PC-3 (cell line): Measurements from ENCODE around the gene UAP1. TPM values are rescaled to one million over a fixed set of nuclear protein-coding genes. Genes with fewer than 3 reads are reported as not detected.

ENCODE experiments used
- ATAC-seq: fragments of 200-7000 bp; cut with Tn5 transposase; 2 replicates; pipeline ENCODE4 v1.9.1; 2020; ENCODE audit warnings: mild to moderate bottlenecking, moderate library complexity
- BruUV-seq: library from RNA; stranded (reverse); fragments of 400-500 nt; replicated peaks from 2 replicates; lab custom pipeline; 2021; lab: Mats Ljungman, UMichigan
- CTCF ChIA-PET: fragments of 300-600 bp; sonication (Branson Sonifier 250); formaldehyde crosslinking; loops from one replicate; lab custom pipeline; 2022; ENCODE audit warnings: antibody characterized with exemption; lab: Charles Lee
- POLR2A ChIA-PET: fragments of 300-600 bp; sonication (Branson Sonifier 250); formaldehyde crosslinking; loops from one replicate; lab custom pipeline; 2022; ENCODE audit warnings: antibody characterized with exemption; ENCODE audit not compliant: unreplicated experiment; lab: Charles Lee
- DNase-seq: peaks from one replicate; pipeline ENCODE4 v3.0.0-alpha.2; 2015
- H2AFZ ChIP-seq: fragments of 300-600 bp; sonication (generic); 2 replicates; pipeline ENCODE4 v1.6.0; 2016; ENCODE audit warnings: antibody characterized with exemption, low read length
- H3F3A ChIP-seq: fragments of 300-600 bp; sonication (generic); one replicate; pipeline ENCODE4 v1.6.0; 2017; ENCODE audit warnings: antibody characterized with exemption, low read length, control low read depth, mild to moderate bottlenecking; ENCODE audit not compliant: unreplicated experiment
- H3K27ac ChIP-seq: fragments of 300-600 bp; sonication (generic); 2 replicates; pipeline ENCODE4 v1.5.1; 2016; ENCODE audit warnings: mild to moderate bottlenecking, low read length
- H3K27me3 ChIP-seq: fragments of 300-600 bp; sonication (generic); 2 replicates; pipeline ENCODE4 v1.6.1; 2016; ENCODE audit warnings: low read length, mixed read lengths
- H3K36me3 ChIP-seq: fragments of 300-600 bp; sonication (generic); 2 replicates; pipeline ENCODE4 v1.6.1; 2016; ENCODE audit warnings: low read depth, mixed run types, low read length, mixed read lengths
- H3K4me1 ChIP-seq: fragments of 300-600 bp; sonication (generic); 2 replicates; pipeline ENCODE4 v1.5.1; 2016; ENCODE audit warnings: low read length; ENCODE audit not compliant: insufficient read depth
- H3K4me2 ChIP-seq: fragments of 300-600 bp; sonication (generic); 2 replicates; pipeline ENCODE4 v1.6.0; 2016; ENCODE audit warnings: low read length
- H3K4me3 ChIP-seq: fragments of 300-600 bp; sonication (generic); 2 replicates; pipeline ENCODE4 v1.5.1; 2016; ENCODE audit warnings: mild to moderate bottlenecking, low read length, mixed read lengths
- H3K79me2 ChIP-seq: fragments of 300-600 bp; sonication (generic); 2 replicates; pipeline ENCODE4 v1.6.1; 2017; ENCODE audit warnings: low read length, mixed read lengths
- H3K9ac ChIP-seq: fragments of 300-600 bp; sonication (generic); 2 replicates; pipeline ENCODE4 v1.6.0; 2016; ENCODE audit warnings: mild to moderate bottlenecking, low read length
- H3K9me2 ChIP-seq: fragments of 300-600 bp; sonication (generic); replicated peaks from 2 replicates; pipeline ENCODE4 v1.6.1; 2016; ENCODE audit warnings: mixed run types, low read length, mixed read lengths
- H3K9me3 ChIP-seq: fragments of 300-600 bp; sonication (generic); 2 replicates; pipeline ENCODE4 v1.6.1; 2016; ENCODE audit warnings: low read length, mixed read lengths
- H4K20me1 ChIP-seq: fragments of 300-600 bp; sonication (generic); 2 replicates; pipeline ENCODE4 v1.6.1; 2016; ENCODE audit warnings: low read length, mixed read lengths
- EZH2 ChIP-seq: fragments of 300-600 bp; sonication (generic); IDR thresholded peaks from one replicate; pipeline ENCODE4 v1.6.1; 2017; ENCODE audit warnings: antibody characterized with exemption, mild to moderate bottlenecking, low read length; ENCODE audit not compliant: unreplicated experiment
- EZH2phosphoT487 ChIP-seq: fragments of 300-600 bp; sonication (generic); IDR thresholded peaks from 2 replicates; pipeline ENCODE4 v1.6.1; 2018; ENCODE audit warnings: mild to moderate bottlenecking, antibody characterized with exemption, low read length, borderline replicate concordance
- intact Hi-C: fragments of 100-400 bp; cut with micrococcal nuclease; formaldehyde crosslinking; loops from 2 replicates; pipeline ENCODE4 v1.9.0; 2023
- total RNA-seq: library from RNA; depleted of rRNA; stranded (reverse); fragments of >200 nt; gene quantifications from 2 replicates; pipeline ENCODE4 v1.2.3, GENCODE V29; 2014
- TF ChIP-seq, protein P1 (sequence below): fragments of 300-600 bp; sonication (generic); conservative IDR thresholded peaks from 2 replicates; pipeline ENCODE4 v1.5.1; 2017; ENCODE audit warnings: antibody characterized with exemption, low read depth, mild to moderate bottlenecking, low read length

The UAP1 gene
- total RNA-seq, 1 experiment from 2014 or later: 118 TPM

DNA sequence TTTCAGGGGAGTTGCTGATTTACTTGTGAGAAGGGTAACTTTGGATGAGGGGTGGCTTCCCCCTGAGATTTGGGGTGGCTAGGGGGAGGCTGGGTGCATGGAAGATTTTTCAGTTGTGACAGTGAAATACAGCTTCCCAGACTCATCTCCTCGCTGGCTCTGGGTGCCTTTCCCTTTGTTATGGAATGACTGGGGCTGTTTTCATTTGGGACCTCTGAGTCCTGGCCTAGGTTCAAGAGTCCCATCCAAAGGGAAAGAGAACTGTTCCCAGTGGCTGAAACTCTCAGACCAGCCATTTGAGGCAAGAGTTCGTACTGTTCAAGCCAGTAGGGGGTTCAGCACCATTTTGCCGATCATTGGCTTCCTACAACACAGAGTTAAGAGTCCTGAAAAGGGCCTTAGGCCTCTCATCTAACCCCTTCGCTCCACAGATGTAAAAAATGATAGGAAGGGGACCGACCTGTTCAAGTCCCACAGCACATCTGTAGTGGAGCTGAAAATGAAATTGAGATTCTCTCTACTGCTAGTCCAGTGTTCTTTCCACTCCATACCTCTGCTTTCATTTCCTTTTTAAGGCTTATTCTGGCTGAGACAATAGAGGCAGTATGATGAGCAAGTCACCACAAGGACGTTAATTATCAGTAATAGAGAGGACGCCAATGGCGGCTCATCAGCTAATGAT, 71.7 kb downstream of the UAP1 start:
- CTCF ChIA-PET: no interaction called here
- intact Hi-C loops: no loop called here

DNA sequence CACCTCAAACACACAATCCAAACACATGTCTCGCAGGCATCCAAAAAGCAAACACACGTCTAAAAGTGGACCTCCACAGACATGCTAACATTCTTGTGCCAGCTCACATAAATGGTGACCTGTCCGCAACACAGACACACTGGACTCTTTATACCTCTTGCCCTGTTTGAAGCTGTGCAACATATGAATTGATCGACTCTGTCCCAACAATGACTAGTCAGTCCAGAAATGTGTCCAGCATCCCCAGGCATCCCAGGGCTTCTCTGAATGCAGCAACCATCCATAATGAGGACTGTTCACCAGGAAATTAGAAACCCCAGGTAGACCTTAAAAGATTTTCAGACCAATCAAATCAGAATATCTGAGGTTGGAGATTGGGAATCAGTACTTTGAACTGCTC, 73.9 kb downstream of the UAP1 start:
- no peaks in the 10 kb centered on the region for H3K9me3 ChIP-seq
- TF ChIP-seq, protein P1, sequence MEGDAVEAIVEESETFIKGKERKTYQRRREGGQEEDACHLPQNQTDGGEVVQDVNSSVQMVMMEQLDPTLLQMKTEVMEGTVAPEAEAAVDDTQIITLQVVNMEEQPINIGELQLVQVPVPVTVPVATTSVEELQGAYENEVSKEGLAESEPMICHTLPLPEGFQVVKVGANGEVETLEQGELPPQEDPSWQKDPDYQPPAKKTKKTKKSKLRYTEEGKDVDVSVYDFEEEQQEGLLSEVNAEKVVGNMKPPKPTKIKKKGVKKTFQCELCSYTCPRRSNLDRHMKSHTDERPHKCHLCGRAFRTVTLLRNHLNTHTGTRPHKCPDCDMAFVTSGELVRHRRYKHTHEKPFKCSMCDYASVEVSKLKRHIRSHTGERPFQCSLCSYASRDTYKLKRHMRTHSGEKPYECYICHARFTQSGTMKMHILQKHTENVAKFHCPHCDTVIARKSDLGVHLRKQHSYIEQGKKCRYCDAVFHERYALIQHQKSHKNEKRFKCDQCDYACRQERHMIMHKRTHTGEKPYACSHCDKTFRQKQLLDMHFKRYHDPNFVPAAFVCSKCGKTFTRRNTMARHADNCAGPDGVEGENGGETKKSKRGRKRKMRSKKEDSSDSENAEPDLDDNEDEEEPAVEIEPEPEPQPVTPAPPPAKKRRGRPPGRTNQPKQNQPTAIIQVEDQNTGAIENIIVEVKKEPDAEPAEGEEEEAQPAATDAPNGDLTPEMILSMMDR: no peak
- TF ChIP-seq EZH2 (no peak), EZH2phosphoT487 (no peak)
- H3K4me1 ChIP-seq: no peaks in the 10 kb centered on the region
- no peaks in the 10 kb centered on the region for H3K36me3 ChIP-seq
- DNase-seq (no peak), ATAC-seq (no peak)
- ChIA-PET POLR2A (no interaction called here), CTCF (no interaction called here)
- H2AFZ ChIP-seq: no peak overlapping the region
- no peak overlapping the region for H3K9ac ChIP-seq
- no peaks in the 10 kb centered on the region for H3K27me3 ChIP-seq
- H3K4me2 ChIP-seq: no peak overlapping the region
- H3K9me2 ChIP-seq: no peaks in the 10 kb centered on the region
- no peaks in the 10 kb centered on the region for H3K79me2 ChIP-seq
- no peaks in the 10 kb centered on the region for H4K20me1 ChIP-seq
- no TSS peak for BruUV-seq
- intact Hi-C loops: no loop called here
- no peak overlapping the region for H3K27ac ChIP-seq
- no peaks in the 10 kb centered on the region for H3F3A ChIP-seq
- no peak overlapping the region for H3K4me3 ChIP-seq

More for the DNA sequence above, 71.7 kb downstream of the UAP1 start:
- Histone ChIP-seq H3K9me2 (no peaks in the 10 kb centered on the region), H4K20me1 (no peaks in the 10 kb centered on the region), H3K9me3 (no peaks in the 10 kb centered on the region), H3F3A (no peaks in the 10 kb centered on the region), H3K36me3 (no peaks in the 10 kb centered on the region), H3K4me2 (no peak overlapping the region), H2AFZ (no peak overlapping the region), H3K9ac (no peak overlapping the region), H3K79me2 (no peaks in the 10 kb centered on the region), H3K27ac (no peak overlapping the region), H3K27me3 (no peaks in the 10 kb centered on the region), H3K4me1 (no peaks in the 10 kb centered on the region), H3K4me3 (no peak overlapping the region)
- no TSS peak for BruUV-seq
- no peak for ATAC-seq
- POLR2A ChIA-PET: no interaction called here
- no peak for DNase-seq
- TF ChIP-seq EZH2 (no peak), EZH2phosphoT487 (no peak)
- TF ChIP-seq, protein P1: no peak

- Histone ChIP-seq H3K4me3 (no peak overlapping the region), H4K20me1 (no peaks in the 10 kb centered on the region)
- CTCF ChIA-PET: no interaction called here
Observed at GRCh38 chr1:162639718-162640117, 78.2 kb downstream of the UAP1 start.

More at GRCh38 chr1:162639718-162640117, 78.2 kb downstream of the UAP1 start:
- ATAC-seq (no peak), DNase-seq (no peak)
- no peak overlapping the region for H2AFZ ChIP-seq
- TF ChIP-seq EZH2phosphoT487: no peak
- TF ChIP-seq, protein P1: no peak
- TF ChIP-seq EZH2: no peak
- H3F3A ChIP-seq: no peaks in the 10 kb centered on the region
- no peak overlapping the region for H3K27ac ChIP-seq
- no peak overlapping the region for H3K4me2 ChIP-seq
- no peaks in the 10 kb centered on the region for H3K9me3 ChIP-seq
- no peaks in the 10 kb centered on the region for H3K36me3 ChIP-seq
- POLR2A ChIA-PET: no interaction called here
- H3K9ac ChIP-seq: no peak overlapping the region
- no peaks in the 10 kb centered on the region for H3K9me2 ChIP-seq
- H3K79me2 ChIP-seq: no peaks in the 10 kb centered on the region
- no TSS peak for BruUV-seq
- no peaks in the 10 kb centered on the region for H3K27me3 ChIP-seq
- intact Hi-C loops: no loop called here
- H3K4me1 ChIP-seq: no peaks in the 10 kb centered on the region
